SH-SY5Y (cell line): ENCODE measurements around the gene BATF2.

Source experiments
- GATA2 ChIP-seq: IDR thresholded peaks from 2 replicates; pipeline ENCODE4 v1.6.1; 2011; ENCODE audit warnings: mild to moderate bottlenecking, low read depth, low read length
- GATA3 ChIP-seq: IDR thresholded peaks from 2 replicates; pipeline ENCODE4 v1.6.1; 2011; ENCODE audit warnings: low read depth, mild to moderate bottlenecking, low read length, moderate library complexity

DNA sequence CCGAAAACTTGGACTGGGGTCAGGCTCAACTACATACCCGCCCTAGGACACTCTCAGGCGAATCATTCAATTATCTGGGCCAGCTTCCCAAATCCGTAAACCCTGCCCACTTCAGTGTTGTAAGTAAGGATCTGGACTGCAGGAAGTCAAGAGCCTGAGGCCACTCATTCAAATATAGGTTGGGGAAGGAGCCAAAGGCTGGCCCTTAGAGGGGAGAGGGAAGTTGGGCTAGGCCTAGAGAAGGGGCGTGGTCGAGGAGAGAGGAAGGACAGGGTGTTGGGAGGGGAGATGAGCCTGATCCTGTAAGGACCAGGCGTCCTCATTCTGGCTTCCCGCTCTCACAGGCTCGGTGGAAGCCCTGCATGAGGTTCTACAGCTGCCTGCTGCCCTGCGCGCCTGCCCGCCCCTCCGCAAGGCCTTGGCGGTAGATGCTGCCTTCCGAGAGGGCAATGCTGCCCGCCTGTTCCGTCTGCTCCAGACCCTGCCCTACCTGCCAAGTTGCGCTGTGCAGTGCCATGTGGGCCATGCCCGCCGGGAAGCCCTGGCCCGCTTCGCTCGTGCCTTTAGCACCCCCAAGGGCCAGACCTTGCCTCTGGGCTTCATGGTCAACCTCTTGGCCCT, 47.2 kb upstream of the BATF2 start:
- TF ChIP-seq GATA3 (no peak), GATA2 (no peak)
